Dedifferentiated amniotic fluid mesenchymal stem cell (primary cell): ENCODE measurements around the gene MARS1.

Experiments
- DNase-seq: peaks from one replicate; pipeline ENCODE4 v3.0.0-alpha.2; 2016; ENCODE audit errors: extremely low spot score

The MARS1 gene

DNA sequence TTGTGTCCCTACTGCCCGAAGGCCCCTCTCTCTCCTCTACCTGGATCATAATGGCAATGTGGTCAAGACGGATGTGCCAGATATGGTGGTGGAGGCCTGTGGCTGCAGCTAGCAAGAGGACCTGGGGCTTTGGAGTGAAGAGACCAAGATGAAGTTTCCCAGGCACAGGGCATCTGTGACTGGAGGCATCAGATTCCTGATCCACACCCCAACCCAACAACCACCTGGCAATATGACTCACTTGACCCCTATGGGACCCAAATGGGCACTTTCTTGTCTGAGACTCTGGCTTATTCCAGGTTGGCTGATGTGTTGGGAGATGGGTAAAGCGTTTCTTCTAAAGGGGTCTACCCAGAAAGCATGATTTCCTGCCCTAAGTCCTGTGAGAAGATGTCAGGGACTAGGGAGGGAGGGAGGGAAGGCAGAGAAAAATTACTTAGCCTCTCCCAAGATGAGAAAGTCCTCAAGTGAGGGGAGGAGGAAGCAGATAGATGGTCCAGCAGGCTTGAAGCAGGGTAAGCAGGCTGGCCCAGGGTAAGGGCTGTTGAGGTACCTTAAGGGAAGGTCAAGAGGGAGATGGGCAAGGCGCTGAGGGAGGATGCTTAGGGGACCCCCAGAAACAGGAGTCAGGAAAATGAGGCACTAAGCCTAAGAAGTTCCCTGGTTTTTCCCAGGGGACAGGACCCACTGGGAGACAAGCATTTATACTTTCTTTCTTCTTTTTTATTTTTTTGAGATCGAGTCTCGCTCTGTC lies 31.0 kb upstream of the MARS1 start:
- no peak for DNase-seq

DNA sequence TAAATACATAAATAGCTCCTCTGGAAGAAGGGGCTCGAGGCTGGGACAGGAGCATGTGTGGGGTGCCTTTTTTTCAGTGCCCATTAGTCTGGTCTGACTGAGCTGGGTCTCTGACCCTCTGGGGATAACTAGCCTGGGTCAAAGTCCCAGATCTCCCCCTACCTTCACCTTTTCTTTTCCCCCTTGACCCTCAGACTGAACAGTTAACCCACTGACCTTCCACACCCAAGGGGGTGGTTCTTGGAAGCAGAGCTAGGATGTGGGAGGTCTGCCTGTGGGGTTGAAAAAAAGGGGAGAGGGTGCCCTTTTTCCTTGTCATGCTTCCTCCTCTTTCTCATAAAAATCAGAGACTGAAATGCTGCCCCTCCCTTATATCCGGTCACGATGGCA lies 29.2 kb upstream of the MARS1 start:
- no peak for DNase-seq

DNA sequence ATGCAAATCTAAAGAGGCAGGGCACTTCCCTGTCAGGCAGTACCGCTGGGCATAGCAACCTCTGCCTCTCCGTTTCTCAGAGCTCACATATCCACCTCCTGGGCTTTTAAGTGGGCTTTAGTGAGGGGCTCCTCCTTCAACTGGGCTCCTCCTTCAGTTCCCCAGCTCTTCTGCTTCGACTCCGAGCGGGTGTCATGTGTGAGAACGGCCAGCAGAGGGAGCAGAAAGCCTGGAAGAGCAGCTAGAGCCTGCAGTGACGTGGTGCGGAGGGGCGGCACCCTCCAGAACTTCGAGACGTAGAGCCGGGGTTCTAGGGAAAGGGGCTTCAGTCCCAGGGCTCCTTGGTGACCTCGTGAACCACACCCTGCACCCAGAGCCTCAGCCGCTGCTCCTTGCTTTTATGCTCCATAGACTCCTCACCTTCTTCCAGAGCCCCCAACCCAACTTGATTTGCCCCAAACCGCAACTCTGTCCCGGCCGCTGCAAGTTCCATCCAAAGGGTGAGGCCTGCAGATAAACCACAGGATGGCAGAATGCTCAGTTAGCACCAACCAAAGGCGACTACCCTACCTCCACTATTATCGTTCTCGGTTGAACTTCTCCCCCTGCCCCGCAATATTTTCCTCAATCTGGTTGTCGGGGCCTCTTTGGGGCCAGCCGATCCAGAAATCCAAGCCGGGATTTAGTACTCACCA lies 28.7 kb upstream of the MARS1 start:
- peak; percentile 97 for DNase-seq

DNA sequence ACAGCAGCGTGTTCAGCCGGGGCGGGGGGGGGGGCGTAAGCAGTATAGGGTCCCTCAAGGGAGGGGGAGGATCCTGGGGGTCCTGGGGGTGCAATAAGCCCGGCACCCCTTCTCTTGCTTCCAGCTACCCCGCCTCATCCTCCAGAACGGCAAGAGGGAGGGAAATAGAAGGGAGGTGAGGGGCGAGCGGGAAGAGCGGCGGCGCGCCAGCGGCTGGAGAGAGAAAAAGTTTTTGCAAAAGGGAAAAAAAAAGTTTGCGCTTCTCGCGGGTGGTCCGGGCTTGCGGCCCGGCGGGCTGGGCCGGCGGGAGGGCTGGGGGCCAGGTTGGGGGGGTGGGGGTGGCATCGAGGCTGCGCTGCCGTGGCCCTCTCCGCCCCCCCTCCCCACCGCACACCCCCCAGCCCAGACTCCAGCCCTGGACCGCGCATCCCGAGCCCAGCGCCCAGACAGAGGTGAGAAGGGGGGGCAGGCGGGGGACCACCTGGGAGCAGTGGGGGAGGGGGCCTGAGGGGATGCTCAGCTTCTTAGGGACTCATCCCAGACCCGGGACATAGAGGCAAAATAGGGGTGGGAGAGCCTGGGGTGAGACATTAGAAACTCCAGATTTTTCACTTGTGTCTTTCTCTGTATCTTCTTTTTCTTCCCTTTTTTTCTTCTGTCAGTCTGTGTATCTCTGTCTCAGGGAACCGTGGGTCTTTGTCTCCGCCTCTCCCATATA lies 28.0 kb upstream of the MARS1 start, which contains the start of gene GLI1:
Gene GLI1, plus strand, starts transcription at position 36 of the 718 bp plus-strand sequence. CDS start 3,907 bp downstream, outside the sequence.
- peak; percentile 38 for DNase-seq

DNA sequence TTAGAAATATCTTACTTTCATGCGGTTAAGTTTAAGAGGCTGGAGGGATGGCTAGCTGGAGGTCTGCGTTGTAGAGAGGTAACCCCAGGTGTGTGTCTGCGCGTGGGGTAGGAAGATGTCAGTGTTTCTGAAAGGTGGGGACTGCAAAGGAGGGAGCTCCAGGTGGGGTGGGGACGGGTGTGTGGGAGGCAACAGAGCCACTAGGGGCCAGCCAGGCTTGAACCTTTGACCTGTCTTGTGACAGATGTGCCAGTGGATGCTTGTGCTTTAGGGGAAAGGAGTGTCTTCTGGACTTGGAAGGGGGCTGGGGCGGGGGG lies 27.4 kb upstream of the MARS1 start:
- no peak for DNase-seq

DNA sequence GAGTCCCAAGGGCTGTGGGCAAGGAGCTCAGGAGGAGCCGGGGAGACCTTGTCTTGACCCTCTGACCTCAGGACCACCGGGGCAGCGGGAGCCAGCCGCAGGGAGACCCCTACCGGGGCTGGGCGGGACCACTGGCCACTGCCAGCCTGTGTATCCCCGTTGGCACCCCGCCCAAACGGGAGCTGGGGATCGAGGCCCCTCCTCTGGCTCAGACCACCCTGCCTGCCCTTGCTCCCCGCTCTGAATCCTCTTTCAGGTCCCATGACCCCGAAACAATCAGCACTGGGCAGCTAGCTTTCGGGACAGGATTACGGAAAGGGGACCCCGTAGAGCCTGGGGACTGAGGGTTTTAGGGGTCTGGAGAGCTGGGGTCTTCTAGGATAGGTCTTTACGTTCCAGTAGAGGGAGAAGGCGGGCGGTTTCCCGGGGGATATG lies 27.0 kb upstream of the MARS1 start:
- DNase-seq: no peak

DNA sequence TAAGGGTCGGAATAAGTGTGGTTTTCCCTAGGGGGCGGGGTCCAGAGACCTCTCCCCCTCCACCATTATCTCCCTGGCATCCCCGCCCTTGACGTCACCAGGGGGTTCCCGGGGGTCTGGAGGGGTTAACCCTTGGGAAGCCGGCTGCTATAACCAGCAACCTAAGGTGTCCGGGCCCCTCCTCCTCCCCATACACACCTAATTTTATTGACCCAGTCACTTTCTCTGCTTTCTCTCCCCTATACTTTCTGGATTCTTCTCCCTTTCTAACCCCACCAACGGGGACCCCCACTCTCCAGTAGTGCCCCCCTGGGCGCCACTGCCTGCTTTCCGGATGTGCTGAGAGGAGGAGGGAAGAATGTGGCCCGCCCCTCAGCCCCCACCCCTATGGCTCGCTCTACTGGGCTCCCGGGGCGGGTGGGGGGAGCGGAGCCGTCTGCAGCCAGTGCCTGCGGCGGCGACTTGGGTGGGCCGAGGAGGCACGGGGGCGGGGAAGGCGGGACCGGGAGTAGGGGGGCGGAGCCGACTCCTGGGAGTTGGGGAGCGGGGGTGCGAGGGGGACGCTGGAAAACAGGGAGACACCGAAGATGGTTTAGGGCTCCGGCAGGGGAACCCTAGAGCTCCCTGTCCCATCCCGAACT lies 26.5 kb upstream of the MARS1 start:
- DNase-seq: no peak

DNA sequence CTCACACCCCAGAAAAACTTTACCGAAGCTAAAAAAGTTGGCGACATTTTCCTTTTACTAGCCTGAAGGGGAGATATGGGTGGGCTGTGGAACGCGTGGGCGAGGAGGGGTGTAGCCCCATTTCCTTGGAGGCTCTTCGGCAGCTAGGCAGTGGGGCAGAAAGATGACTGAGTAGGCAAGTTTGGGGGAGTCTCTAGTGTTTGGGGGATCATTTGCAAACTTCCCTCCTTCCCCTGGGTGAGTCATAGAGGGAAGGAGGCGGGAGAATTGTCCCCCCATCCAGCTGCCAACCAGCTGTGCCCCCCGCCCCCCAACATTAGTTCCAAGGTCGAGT lies 26.0 kb upstream of the MARS1 start:
- no peak for DNase-seq

DNA sequence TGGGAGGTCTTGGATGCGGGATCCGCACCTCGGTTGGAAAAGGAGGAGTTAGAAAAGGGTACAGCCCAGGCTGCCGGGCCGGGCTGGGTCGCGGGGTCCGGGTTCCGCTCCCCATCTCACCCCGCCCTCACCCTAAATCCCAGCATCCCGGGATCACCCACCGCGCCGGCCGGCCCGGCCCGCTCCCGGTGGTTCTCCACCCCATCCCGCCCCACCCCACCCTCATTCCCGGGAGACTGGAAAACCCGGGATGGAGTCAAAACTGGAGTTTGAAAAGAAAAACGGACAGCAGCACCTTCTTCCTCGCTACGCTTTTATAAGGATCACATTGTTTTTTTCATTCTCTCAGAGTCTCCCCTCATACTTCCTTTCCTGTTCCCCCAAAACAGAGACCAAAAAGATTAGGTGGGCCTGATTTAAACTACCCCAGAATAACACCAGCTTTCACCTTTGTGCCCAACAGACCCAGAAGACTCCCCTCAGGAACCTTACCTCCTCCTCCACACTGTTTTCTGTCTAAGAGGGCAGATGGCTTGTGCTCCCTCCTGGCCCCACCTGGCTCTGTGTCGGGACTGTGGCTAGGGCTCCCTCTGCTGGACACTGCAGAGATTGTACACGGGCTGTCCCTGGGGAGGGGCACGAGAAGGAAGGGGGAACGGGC lies 25.5 kb upstream of the MARS1 start:
- peak; percentile 88 for DNase-seq

DNA sequence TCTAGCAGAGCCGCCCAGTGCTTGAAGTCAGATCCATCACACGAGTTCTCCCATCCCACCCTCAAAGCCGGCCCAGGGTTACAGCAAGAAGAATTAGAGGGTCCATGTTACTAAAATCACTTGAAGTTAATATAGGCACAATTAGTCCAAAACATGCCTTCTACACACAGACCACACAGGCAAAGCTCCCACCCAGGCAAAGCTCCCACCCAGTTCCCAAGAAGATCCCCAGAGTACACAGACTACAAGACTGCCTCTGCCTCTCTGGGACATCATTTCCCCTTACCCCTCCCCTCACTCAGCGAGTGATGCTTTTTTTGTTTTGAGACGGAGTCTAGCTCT lies 25.0 kb upstream of the MARS1 start:
- DNase-seq: no peak

DNA sequence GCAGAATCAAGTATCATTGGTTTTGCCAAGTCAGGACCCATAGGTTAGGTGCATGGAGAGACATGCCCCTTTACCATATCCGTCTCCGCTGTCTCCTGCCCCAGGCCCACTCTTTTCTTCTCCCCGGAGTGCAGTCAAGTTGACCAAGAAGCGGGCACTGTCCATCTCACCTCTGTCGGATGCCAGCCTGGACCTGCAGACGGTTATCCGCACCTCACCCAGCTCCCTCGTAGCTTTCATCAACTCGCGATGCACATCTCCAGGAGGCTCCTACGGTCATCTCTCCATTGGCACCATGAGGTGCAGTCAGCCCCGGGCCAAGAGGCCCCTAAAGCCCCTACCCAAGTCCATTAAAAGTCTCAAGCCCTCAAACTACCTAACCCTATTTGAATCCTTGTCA lies 23.3 kb upstream of the MARS1 start:
- no peak for DNase-seq

DNA sequence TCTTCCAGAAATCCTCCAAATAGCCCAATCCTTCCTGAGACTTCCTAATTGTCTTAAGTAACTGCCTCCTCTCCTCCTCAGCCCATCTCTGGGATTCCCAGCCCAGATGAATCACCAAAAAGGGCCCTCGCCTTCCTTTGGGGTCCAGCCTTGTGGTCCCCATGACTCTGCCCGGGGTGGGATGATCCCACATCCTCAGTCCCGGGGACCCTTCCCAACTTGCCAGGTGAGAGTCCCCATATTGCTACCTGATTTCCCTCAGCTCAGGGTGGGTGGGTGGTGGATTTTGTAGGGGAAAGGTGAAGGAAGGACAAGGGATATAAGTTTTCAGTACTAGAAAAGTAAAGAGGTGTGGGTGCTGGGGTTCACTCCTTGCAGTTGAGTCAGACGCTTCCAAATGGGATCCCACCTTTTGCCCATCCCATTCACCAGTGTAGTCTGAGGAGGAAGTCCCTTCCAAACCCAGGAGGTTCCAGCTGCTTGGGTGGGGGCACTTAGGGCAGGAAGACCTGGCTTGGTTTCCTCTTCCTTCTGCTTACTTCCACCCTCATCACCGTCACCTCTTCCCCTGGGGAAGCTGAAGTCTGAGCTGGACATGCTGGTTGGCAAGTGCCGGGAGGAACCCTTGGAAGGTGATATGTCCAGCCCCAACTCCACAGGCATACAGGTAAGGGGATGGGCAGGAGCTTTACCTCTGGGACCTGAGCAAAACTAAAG lies 22.7 kb upstream of the MARS1 start:
- DNase-seq: no peak

DNA sequence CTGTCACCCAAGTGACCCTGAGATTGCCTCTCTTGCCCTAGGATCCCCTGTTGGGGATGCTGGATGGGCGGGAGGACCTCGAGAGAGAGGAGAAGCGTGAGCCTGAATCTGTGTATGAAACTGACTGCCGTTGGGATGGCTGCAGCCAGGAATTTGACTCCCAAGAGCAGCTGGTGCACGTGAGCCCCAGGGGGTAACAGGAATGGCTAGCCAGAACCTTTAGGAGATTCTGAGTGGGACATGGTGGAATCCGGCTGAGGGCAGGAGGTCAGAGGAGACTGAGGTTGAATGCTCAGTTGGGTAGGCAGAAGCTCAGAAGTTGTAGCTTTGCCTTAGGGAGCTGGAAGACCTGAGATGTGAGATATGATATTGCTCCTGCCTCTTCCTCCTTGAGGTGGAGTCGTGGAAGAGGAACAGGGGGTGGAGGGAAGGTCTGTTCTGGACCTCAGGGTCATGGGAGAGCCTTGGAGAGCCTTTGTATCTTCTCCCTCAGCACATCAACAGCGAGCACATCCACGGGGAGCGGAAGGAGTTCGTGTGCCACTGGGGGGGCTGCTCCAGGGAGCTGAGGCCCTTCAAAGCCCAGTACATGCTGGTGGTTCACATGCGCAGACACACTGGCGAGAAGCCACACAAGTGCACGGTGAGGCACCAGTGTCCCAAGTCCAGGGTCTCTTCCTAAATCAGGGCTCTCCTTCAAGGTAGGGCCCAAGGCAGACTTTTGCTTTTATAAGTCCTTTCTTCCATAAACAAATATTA lies 21.9 kb upstream of the MARS1 start:
- DNase-seq: no peak

DNA sequence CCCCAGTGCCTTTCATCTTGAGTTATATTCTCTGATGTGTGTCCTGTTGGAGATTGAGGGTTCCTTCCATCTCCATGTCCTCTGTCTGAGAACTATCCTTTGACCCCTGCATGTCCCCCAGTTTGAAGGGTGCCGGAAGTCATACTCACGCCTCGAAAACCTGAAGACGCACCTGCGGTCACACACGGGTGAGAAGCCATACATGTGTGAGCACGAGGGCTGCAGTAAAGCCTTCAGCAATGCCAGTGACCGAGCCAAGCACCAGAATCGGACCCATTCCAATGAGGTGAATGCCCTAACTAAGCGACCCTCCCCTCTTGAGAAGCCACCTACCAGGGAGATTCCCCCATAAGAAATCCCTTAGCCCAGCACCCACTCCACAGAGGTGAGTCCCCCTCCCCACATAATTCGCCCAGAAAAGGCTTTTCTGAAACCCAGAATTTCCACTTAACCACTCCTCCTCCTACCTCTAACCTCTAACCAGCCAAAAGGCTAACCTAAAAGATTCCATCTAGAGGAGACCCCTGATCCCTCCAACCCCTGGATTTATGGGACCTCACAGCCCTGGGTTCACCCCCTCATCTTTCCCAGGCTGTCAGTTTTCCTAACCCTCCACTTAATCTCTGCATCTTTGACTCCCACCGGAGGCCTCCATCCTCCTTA lies 20.5 kb upstream of the MARS1 start:
- no peak for DNase-seq

DNA sequence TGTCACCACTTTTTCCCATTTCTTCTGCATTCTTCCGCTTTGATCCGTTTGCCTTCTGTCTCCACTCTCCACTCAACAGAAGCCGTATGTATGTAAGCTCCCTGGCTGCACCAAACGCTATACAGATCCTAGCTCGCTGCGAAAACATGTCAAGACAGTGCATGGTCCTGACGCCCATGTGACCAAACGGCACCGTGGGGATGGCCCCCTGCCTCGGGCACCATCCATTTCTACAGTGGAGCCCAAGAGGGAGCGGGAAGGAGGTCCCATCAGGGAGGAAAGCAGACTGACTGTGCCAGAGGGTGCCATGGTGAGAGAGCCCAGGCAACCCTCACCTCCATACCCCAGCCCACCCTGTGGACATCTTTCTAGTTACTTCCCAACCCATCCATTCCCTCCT lies 20.0 kb upstream of the MARS1 start:
- DNase-seq: no peak

DNA sequence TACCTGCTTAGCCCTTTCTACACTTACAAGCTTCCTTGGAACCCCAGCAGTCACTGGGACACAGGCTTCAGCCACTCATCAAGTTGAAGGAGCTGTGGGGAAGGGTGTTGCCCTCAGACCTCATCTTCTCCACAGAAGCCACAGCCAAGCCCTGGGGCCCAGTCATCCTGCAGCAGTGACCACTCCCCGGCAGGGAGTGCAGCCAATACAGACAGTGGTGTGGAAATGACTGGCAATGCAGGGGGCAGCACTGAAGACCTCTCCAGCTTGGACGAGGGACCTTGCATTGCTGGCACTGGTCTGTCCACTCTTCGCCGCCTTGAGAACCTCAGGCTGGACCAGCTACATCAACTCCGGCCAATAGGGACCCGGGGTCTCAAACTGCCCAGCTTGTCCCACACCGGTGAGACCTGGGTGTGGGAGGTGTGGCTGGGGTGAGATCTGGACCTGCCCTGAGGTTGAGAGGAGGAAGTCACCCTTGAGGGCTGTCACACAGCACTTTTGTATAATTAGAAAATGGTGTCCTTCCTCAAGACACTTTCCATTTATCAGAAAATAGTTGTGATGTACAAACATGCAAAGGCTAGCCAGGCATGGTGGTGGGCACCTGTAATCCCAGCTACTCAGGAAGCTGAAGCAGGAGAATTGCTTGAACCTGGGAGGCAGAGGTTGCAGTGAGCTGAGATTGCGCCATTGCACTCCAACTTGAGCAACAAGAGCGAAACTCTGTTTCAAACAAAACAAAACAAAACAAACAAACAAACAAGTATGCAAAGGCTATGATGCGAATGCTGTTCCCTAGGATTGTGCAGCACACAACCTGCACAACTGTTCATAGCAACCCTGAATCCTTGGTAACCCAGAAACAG lies 18.3 kb upstream of the MARS1 start:
- DNase-seq: no peak

DNA sequence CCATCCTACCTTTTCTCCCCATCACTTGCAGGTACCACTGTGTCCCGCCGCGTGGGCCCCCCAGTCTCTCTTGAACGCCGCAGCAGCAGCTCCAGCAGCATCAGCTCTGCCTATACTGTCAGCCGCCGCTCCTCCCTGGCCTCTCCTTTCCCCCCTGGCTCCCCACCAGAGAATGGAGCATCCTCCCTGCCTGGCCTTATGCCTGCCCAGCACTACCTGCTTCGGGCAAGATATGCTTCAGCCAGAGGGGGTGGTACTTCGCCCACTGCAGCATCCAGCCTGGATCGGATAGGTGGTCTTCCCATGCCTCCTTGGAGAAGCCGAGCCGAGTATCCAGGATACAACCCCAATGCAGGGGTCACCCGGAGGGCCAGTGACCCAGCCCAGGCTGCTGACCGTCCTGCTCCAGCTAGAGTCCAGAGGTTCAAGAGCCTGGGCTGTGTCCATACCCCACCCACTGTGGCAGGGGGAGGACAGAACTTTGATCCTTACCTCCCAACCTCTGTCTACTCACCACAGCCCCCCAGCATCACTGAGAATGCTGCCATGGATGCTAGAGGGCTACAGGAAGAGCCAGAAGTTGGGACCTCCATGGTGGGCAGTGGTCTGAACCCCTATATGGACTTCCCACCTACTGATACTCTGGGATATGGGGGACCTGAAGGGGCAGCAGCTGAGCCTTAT lies 17.4 kb upstream of the MARS1 start:
- DNase-seq: no peak

DNA sequence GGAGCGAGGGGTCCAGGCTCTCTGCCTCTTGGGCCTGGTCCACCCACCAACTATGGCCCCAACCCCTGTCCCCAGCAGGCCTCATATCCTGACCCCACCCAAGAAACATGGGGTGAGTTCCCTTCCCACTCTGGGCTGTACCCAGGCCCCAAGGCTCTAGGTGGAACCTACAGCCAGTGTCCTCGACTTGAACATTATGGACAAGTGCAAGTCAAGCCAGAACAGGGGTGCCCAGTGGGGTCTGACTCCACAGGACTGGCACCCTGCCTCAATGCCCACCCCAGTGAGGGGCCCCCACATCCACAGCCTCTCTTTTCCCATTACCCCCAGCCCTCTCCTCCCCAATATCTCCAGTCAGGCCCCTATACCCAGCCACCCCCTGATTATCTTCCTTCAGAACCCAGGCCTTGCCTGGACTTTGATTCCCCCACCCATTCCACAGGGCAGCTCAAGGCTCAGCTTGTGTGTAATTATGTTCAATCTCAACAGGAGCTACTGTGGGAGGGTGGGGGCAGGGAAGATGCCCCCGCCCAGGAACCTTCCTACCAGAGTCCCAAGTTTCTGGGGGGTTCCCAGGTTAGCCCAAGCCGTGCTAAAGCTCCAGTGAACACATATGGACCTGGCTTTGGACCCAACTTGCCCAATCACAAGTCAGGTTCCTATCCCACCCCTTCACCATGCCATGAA lies 16.8 kb upstream of the MARS1 start:
- no peak for DNase-seq
